ENCODE measurements around the gene WNT7A.
"Not testable (repeated sequence)": the region's sequence is repeated elsewhere in the genome, so short reads cannot be mapped to it uniquely, and the experiment has no call there.

Gene WNT7A

GRCh38 chr3:13879946-13880810 is at the start of gene WNT7A:
WNT7A (minus strand) TSS chr3:13880071; CDS start chr3:13879816, 255 bp downstream.
- no peak within 1 kb of the TSS for H3K4me3 ChIP-seq (ENCODE audit: low read length)
- peaks cover 74% of the 10 kb centered on the region for H3K27me3 ChIP-seq (ENCODE audit: control insufficient read depth, insufficient read depth, low read length)
- H3K36me3 ChIP-seq (ENCODE audit: control insufficient read depth, insufficient read depth, low read length): no peaks in the 10 kb centered on the region
- peaks cover 8% of the 10 kb centered on the region for H3K4me1 ChIP-seq (ENCODE audit: control insufficient read depth, insufficient read depth, low read length)
- no peak within 1 kb of the TSS for H3K9ac ChIP-seq (ENCODE audit: low read length)
- no peaks in the 10 kb centered on the region for H3K9me3 ChIP-seq (ENCODE audit: control insufficient read depth, low read length)

DNA sequence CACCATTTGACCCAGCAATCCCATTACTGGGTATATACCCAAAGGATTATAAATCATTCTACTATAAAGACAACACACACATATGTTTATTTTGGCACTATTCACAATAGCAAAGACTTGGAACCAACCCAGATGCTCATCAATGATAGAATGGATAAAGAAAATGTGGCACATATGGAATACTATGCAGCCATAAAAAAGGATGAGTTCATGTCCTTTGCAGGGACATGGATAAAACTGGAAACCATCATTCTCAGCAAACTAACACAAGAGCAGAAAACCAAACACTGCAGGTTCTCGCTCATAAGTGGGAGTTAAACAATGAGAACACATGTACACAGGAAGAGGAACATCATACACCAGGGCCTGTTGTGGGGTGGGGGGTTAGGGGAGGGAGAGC is 48.9 kb upstream of the WNT7A start:
- H3K27me3 ChIP-seq (ENCODE audit: control insufficient read depth, insufficient read depth, low read length); H3K9me3 ChIP-seq (ENCODE audit: control insufficient read depth, low read length); H3K4me3 ChIP-seq (ENCODE audit: low read length); H3K36me3 ChIP-seq (ENCODE audit: control insufficient read depth, insufficient read depth, low read length); H3K9ac ChIP-seq (ENCODE audit: low read length); H3K4me1 ChIP-seq (ENCODE audit: control insufficient read depth, insufficient read depth, low read length): not testable (repeated sequence)

DNA sequence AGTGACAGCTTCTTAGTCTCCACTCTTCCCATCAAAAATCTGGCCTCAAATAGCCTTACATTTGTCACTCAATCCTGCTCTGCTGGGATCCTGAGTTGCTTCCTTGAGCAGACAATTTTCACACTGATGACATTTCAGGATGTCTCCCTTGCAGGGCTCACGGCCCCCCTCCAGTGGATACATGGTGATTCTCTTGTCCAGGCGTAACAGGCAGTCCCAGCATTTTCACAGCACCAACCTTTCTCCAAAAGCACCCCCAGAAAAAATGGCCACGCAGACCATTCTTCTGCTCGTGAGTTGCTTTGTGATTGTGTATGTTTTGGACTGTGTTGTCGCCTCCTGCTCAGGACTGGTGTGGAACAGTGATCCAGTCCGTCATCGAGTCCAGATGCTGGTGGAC is 47.4 kb upstream of the WNT7A start:
- Histone ChIP-seq H3K36me3 (ENCODE audit: control insufficient read depth, insufficient read depth, low read length) (no peaks in the 10 kb centered on the region), H3K9me3 (ENCODE audit: control insufficient read depth, low read length) (no peaks in the 10 kb centered on the region), H3K4me3 (ENCODE audit: low read length) (no peak overlapping the region), H3K9ac (ENCODE audit: low read length) (no peak overlapping the region), H3K4me1 (ENCODE audit: control insufficient read depth, insufficient read depth, low read length) (no peaks in the 10 kb centered on the region), H3K27me3 (ENCODE audit: control insufficient read depth, insufficient read depth, low read length) (peaks cover under 1% of the 10 kb centered on the region)

DNA sequence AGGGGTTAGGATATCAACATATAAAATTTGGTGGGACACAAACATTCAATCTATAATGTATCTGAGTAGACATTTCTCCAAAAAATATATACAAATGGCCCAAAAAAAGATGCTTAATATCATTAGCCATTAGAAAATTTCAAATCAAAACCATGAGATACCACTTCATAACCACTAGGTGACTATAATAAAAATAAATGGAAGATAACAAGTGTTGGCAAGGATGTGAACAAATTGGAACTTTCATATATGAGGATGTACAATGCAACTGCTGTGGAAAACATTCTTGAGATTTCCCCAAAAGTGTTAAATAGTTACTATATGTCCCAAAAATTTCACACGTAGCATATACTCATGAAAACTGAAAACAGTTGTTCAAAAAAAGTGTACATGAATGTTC is 36.5 kb upstream of the WNT7A start:
- H3K4me1 ChIP-seq (ENCODE audit: control insufficient read depth, insufficient read depth, low read length): no peaks in the 10 kb centered on the region
- H3K36me3 ChIP-seq (ENCODE audit: control insufficient read depth, insufficient read depth, low read length): no peaks in the 10 kb centered on the region
- no peak overlapping the region for H3K9ac ChIP-seq (ENCODE audit: low read length)
- H3K27me3 ChIP-seq (ENCODE audit: control insufficient read depth, insufficient read depth, low read length): no peaks in the 10 kb centered on the region
- no peaks in the 10 kb centered on the region for H3K9me3 ChIP-seq (ENCODE audit: control insufficient read depth, low read length)
- H3K4me3 ChIP-seq (ENCODE audit: low read length): no peak overlapping the region

- Histone ChIP-seq H3K4me1 (ENCODE audit: control insufficient read depth, insufficient read depth, low read length) (no peaks in the 10 kb centered on the region), H3K4me3 (ENCODE audit: low read length) (no peak overlapping the region), H3K9ac (ENCODE audit: low read length) (no peak overlapping the region), H3K36me3 (ENCODE audit: control insufficient read depth, insufficient read depth, low read length) (no peaks in the 10 kb centered on the region), H3K27me3 (ENCODE audit: control insufficient read depth, insufficient read depth, low read length) (no peaks in the 10 kb centered on the region), H3K9me3 (ENCODE audit: control insufficient read depth, low read length) (peaks cover 11% of the 10 kb centered on the region)
Observed at GRCh38 chr3:13902648-13903238, 22.9 kb upstream of the WNT7A start.

- Histone ChIP-seq H3K9me3 (ENCODE audit: control insufficient read depth, low read length) (peaks cover 11% of the 10 kb centered on the region), H3K36me3 (ENCODE audit: control insufficient read depth, insufficient read depth, low read length) (no peaks in the 10 kb centered on the region), H3K9ac (ENCODE audit: low read length) (no peak overlapping the region), H3K27me3 (ENCODE audit: control insufficient read depth, insufficient read depth, low read length) (no peaks in the 10 kb centered on the region), H3K4me3 (ENCODE audit: low read length) (no peak overlapping the region), H3K4me1 (ENCODE audit: control insufficient read depth, insufficient read depth, low read length) (no peaks in the 10 kb centered on the region)
Observed at GRCh38 chr3:13901935-13902584, 22.2 kb upstream of the WNT7A start.

DNA sequence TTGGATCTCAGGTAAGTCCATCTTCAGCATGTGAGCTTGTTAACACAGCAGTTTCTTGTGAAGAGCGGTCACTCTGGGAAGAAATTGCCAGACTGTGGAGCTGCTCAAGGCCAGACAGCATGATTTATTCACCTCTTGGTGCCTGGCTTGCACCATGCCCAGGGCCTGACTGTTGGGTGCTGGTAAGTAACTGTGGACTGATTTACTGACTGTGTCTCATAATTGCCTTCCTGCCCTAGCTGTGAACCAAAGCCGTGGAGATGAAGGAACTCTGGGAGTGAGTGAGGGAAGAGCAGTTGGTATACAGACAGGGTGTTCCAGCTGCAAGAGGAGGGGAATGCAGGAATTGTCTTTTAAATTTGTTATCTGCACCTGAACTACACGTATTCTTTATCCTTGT is 18.5 kb upstream of the WNT7A start:
- Histone ChIP-seq H3K36me3 (ENCODE audit: control insufficient read depth, insufficient read depth, low read length) (no peaks in the 10 kb centered on the region), H3K9ac (ENCODE audit: low read length) (no peak overlapping the region), H3K4me3 (ENCODE audit: low read length) (no peak overlapping the region), H3K27me3 (ENCODE audit: control insufficient read depth, insufficient read depth, low read length) (no peaks in the 10 kb centered on the region), H3K4me1 (ENCODE audit: control insufficient read depth, insufficient read depth, low read length) (peaks cover 12% of the 10 kb centered on the region), H3K9me3 (ENCODE audit: control insufficient read depth, low read length) (peaks cover under 1% of the 10 kb centered on the region)

GRCh38 chr3:13896473-13897154 is 16.7 kb upstream of the WNT7A start:
- Histone ChIP-seq H3K9ac (ENCODE audit: low read length) (peak overlapping the region; percentile 91), H3K27me3 (ENCODE audit: control insufficient read depth, insufficient read depth, low read length) (no peaks in the 10 kb centered on the region), H3K4me3 (ENCODE audit: low read length) (no peak overlapping the region)

GRCh38 chr3:13895155-13896105 is 15.6 kb upstream of the WNT7A start:
- H3K4me3 ChIP-seq (ENCODE audit: low read length): peak overlapping the region; percentile 68
- H3K9ac ChIP-seq (ENCODE audit: low read length): peak overlapping the region; percentile 91
- no peaks in the 10 kb centered on the region for H3K9me3 ChIP-seq (ENCODE audit: control insufficient read depth, low read length)
- H3K4me1 ChIP-seq (ENCODE audit: control insufficient read depth, insufficient read depth, low read length): peaks cover 12% of the 10 kb centered on the region
- no peaks in the 10 kb centered on the region for H3K36me3 ChIP-seq (ENCODE audit: control insufficient read depth, insufficient read depth, low read length)
- H3K27me3 ChIP-seq (ENCODE audit: control insufficient read depth, insufficient read depth, low read length): no peaks in the 10 kb centered on the region

More at GRCh38 chr3:13896473-13897154, 16.7 kb upstream of the WNT7A start:
- Histone ChIP-seq H3K9me3 (ENCODE audit: control insufficient read depth, low read length) (no peaks in the 10 kb centered on the region), H3K4me1 (ENCODE audit: control insufficient read depth, insufficient read depth, low read length) (peaks cover 12% of the 10 kb centered on the region), H3K36me3 (ENCODE audit: control insufficient read depth, insufficient read depth, low read length) (no peaks in the 10 kb centered on the region)

- no peaks in the 10 kb centered on the region for H3K27me3 ChIP-seq (ENCODE audit: control insufficient read depth, insufficient read depth, low read length)
- no peaks in the 10 kb centered on the region for H3K36me3 ChIP-seq (ENCODE audit: control insufficient read depth, insufficient read depth, low read length)
- no peak overlapping the region for H3K9ac ChIP-seq (ENCODE audit: low read length)
- H3K4me1 ChIP-seq (ENCODE audit: control insufficient read depth, insufficient read depth, low read length): peaks cover 12% of the 10 kb centered on the region
- no peaks in the 10 kb centered on the region for H3K9me3 ChIP-seq (ENCODE audit: control insufficient read depth, low read length)
- H3K4me3 ChIP-seq (ENCODE audit: low read length): peak overlapping the region; percentile 68
Observed at GRCh38 chr3:13894807-13895154, 14.9 kb upstream of the WNT7A start.

DNA sequence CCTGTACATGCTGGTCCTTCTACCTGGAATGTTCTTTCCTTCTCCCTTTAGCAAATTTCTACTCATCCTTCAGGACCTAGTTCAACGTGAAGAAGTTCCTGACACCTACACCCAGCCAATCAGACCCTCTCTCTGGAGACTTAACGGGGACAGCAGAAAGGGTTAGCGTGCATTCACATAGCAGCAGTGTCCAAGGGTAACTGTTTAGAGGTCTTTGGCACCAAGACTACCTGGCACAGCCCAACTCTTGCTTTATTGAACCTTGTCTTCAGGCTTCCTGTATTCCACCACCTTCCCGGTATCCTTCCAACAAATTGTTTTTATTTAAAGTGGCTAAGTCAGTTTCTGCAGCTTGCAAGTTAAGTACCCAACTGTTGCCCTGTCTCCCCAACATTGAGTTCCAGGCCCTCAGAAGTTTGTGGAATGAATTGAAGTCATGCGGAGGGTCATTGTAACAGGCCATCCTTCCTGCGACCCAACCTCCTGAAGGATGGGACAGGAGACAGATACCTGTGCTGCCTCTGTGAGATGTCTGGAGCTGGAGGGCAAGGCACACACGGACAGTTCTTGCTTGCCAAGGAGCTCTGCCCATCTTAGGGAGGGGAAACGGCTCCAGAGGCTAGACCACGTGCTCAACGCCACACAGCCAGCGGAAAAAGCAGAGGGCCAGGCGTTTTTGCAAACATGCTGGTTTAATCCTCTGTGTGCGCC is 14.4 kb upstream of the WNT7A start:
- peaks cover 12% of the 10 kb centered on the region for H3K4me1 ChIP-seq (ENCODE audit: control insufficient read depth, insufficient read depth, low read length)
- no peaks in the 10 kb centered on the region for H3K9me3 ChIP-seq (ENCODE audit: control insufficient read depth, low read length)
- no peaks in the 10 kb centered on the region for H3K27me3 ChIP-seq (ENCODE audit: control insufficient read depth, insufficient read depth, low read length)
- no peak overlapping the region for H3K9ac ChIP-seq (ENCODE audit: low read length)
- H3K36me3 ChIP-seq (ENCODE audit: control insufficient read depth, insufficient read depth, low read length): no peaks in the 10 kb centered on the region
- H3K4me3 ChIP-seq (ENCODE audit: low read length): no peak overlapping the region

All from mucosa of stomach (tissue), 1 donor.